ENCODE data around the gene WDHD1. TPM values are rescaled to one million over a fixed set of nuclear protein-coding genes. Genes with fewer than 3 reads are reported as not detected.
"Not testable (repeated sequence)": the region's sequence is repeated elsewhere in the genome, so short reads cannot be mapped to it uniquely, and the experiment has no call there.

WDHD1 gene
- total RNA-seq, 1 donor from 2014 or later = 9.0 TPM

DNA sequence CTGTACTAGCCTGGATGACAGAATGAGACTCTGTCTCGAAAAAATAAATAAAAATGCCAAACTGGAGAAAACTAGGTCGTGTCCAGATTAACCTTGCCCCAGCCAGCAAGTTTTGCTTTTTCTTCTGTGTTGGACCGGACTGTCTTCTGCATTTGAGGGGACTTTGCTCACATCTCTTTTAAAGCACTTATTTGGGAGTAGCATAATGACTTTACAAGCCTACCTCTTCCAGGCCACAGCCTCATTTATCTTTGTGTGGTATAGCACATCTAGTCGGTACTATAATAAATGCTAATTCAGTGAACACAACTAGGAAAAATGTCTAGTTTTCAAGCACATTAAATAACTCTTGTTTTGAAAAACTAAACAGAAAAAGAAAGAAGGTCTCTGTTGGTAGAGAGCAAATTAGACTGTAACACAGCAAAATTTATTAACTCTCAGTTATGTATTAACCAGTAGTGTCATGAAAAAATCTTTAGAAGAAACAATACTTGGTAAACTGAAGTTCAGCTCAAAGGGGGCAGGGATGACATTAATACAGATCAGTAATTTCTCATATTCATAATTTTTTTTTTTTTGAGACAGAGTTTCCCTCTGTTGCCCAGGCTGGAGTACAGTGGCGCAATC, 52.0 kb downstream of the WDHD1 start:
- FAIRE-seq (no peak), DNase-seq (ENCODE audit: low spot score in 2 of 2) (no peak)

- FAIRE-seq (no peak), DNase-seq (ENCODE audit: low spot score in 2 of 2) (no peak)
These were observed 59.4 kb downstream of the WDHD1 start for GRCh38 chr14:54967496-54967895.

- FAIRE-seq = peak; percentile 71
- DNase-seq (ENCODE audit: low spot score in 2 of 2) = no peak
These were observed 71.8 kb downstream of the WDHD1 start for GRCh38 chr14:54955143-54955542.

DNA sequence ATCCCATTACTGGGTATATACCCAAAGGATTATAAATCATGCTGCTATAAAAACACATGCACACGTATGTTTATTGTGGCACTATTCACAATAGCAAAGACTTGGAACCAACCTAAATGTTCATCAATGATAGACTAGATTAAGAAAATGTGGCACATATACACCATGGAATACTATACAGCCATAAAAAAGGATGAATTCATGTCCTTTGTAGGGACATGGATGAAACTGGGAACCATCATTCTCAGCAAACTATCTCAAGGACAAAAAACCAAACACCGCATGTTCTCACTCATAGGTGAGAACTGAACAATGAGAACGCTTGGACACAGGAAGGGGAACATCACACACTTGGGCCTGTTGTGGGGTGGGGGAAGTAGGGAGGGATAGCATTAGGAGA, 73.3 kb downstream of the WDHD1 start:
- FAIRE-seq; DNase-seq (ENCODE audit: low spot score in 2 of 2): not testable (repeated sequence)

DNA sequence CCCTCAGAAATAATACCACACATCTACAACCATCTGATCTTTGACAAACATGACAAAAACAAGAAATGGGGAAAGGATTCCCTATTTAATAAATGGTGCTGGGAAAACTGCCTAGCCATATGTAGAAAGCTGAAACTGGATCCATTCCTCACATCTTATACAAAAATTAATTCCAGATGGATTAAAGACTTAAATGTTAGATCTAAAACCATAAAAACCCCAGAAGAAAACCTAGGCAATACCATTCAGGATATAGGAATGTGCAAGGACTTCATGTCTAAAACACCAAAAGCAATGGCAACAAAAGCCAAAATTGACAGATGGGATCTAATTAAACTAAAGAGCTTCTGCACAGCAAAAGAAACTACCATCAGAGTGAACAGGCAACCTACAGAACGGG, 74.1 kb downstream of the WDHD1 start:
- FAIRE-seq; DNase-seq (ENCODE audit: low spot score in 2 of 2): not testable (repeated sequence)

DNA sequence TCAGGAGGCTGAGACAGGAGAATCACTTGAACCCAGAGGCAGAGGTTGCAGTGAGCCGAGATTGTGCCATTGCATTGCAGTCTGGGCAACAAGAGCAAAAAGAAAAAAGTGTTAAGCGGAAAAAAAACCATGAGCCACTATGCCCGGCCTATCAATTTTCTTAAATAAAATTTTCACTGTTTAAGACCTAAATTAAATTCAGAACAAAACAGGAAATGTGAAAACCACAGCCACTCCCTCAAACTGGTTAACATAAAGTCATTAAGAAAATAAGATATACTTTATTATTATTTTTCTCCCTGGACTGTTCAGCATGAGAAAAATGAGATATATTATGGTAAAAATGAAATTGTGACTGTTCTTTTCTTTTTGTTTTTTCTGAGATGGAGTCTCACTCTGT, 79.7 kb downstream of the WDHD1 start:
- DNase-seq (ENCODE audit: low spot score in 2 of 2) (no peak), FAIRE-seq (no peak)

DNA sequence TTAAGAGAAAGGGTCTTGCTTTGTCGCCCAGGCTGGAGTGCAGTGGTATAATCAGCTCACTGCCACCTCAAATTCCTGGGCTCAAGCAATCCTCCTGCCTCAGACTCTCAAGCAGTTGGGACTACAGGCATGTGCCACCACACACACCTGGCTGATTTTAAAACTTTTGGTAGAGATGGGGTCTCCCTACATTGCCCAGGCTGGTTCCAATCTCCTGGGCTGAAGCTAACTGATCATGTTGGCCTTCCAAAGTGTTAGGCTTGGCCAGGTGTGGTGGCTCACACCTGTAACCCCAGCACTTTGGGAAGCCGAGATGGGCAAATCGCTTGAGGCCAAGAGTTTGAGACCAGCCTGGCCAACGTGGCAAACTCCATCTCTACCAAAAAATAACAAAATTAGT, 80.4 kb downstream of the WDHD1 start:
- FAIRE-seq (no peak), DNase-seq (ENCODE audit: low spot score in 2 of 2) (no peak)

DNA sequence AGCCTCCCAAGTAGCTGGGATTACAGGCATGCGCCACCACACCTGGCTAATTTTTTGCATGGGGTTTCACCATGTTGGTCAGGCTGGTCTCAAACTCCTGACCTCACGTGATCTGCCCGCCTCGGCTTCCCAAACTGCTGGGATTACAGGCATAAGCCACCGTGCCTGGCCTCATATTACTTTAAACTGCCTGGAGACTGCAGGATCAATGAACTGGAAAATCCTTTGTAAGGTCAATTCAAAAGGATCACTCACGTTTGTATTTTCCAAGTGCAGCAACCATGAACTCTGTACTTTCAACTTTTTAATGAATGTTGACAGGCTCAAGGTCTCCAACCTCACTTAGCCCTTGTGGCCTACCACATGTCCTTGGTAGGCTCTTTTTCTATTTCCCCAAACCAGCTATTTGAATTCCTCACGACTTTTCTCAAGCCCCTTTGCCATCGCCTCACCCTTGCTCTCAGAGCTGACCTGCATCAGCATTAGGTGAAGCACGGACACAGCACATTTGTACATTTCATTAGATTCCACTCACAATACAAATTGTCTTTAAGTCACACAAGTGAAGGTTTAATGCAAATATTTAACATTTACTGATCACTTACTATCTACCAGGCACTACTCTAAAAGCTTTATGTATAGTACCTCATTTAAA, 82.0 kb downstream of the WDHD1 start:
- FAIRE-seq = no peak
- DNase-seq (ENCODE audit: low spot score in 2 of 2) = no peak

GRCh38 chr14:54942913-54943312, 84.0 kb downstream of the WDHD1 start:
- FAIRE-seq = no peak

DNA sequence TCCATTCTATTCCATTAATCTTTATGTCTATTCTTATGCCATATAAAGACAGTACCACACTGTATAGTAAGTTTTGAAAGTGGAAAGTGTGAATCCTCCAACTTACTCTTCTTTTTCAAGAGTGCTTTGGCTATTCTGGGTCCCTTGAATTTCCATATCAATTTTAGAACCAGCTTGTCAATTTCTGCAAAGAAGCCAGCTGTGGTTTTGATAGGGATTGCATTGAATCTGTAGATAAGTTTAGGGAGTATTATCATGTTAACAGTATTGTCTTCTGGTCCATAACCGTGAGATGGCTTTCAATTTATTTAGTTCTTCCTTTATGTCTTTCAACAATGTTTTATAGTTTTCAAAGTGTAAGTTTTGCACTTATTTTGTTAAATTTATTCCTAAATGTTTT, 90.1 kb downstream of the WDHD1 start:
- DNase-seq (ENCODE audit: low spot score in 2 of 2) (no peak), FAIRE-seq (no peak)

More at GRCh38 chr14:54942913-54943312, 84.0 kb downstream of the WDHD1 start:
- DNase-seq (ENCODE audit: low spot score in 2 of 2) = no peak

- DNase-seq (ENCODE audit: low spot score in 2 of 2) (no peak), FAIRE-seq (no peak)
These were observed 90.9 kb downstream of the WDHD1 start for GRCh38 chr14:54935958-54936357.

- no peak for FAIRE-seq
- DNase-seq (ENCODE audit: low spot score in 2 of 2) = no peak
These were observed 91.8 kb downstream of the WDHD1 start for GRCh38 chr14:54935100-54935499.

- DNase-seq (ENCODE audit: low spot score in 2 of 2) (no peak), FAIRE-seq (no peak)
These were observed 93.9 kb downstream of the WDHD1 start for GRCh38 chr14:54933006-54933405.

GRCh38 chr14:54931598-54932340, 95.1 kb downstream of the WDHD1 start:
- DNase-seq (ENCODE audit: low spot score in 2 of 2) (no peak), FAIRE-seq (no peak)

GRCh38 chr14:54931101-54931500, 95.8 kb downstream of the WDHD1 start:
- DNase-seq (ENCODE audit: low spot score in 2 of 2) = no peak
- FAIRE-seq = no peak

DNA sequence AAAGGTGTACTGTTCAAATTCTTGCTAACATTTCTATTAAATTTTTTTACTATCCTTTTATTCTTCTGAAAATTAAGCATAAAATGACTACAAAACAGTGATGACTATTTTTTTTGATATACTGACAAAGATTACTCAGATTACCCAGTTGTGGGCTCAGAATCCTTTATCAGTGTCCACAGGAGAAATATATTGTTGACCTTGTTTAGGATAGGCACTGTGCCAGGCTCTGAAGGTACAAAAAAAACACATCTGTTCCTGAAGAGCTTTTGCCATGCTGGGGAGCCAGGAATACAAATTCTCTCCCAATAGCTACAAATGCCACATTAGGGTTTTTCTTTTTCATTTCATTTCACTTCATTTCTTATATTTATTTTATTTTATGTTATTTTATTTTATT, 97.3 kb downstream of the WDHD1 start:
- FAIRE-seq (no peak), DNase-seq (ENCODE audit: low spot score in 2 of 2) (no peak)

GRCh38 chr14:54928216-54928615, 98.7 kb downstream of the WDHD1 start:
- DNase-seq (ENCODE audit: low spot score in 2 of 2) = no peak
- FAIRE-seq = no peak

- FAIRE-seq (no peak), DNase-seq (ENCODE audit: low spot score in 2 of 2) (no peak)
These were observed 99.3 kb downstream of the WDHD1 start for GRCh38 chr14:54927551-54927950.

- FAIRE-seq; DNase-seq (ENCODE audit: low spot score in 2 of 2): not testable (repeated sequence)
These were observed 100.3 kb downstream of the WDHD1 start for GRCh38 chr14:54926570-54926969.

DNA sequence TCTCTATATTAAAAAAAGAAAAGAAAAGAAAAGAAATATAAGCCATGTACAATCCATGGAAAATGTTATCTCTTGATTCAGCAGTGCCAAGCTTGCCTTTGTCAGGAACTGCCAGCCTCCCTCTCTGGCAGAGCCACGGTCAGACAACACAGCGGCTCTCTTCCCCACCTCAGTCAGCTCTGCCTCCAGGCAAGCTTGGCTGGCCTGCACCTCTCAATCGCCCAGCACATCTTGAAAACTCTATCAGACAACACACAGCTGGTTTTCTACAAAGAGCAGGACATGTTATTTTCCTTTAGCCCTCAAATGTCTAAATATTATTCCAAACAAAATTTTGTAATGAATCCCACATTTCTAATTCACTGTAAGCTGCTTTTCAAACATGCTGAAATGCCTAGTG, 104.3 kb downstream of the WDHD1 start:
- no peak for DNase-seq (ENCODE audit: low spot score in 2 of 2)
- FAIRE-seq = no peak

GRCh38 chr14:54920052-54920451, 106.8 kb downstream of the WDHD1 start:
- FAIRE-seq = no peak
- DNase-seq (ENCODE audit: low spot score in 2 of 2) = no peak

DNA sequence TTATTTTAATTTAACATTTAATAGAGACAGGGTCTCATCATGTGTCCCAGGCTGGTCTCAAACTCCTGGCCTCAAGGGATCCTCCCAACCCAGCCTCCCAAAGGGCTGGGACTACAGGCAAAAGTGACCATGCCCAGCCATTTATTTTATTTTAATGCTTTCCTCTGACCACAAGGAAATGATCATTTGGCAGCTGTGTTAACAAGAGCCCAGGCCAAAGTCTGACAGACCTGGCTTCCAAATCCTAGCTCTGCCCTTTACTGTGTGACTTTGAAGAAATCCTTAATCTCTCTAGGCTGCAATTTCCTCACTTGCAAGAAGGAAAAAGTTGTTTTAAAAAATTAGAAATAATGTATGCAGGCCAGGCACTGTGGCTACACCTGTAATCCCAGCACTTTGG, 107.6 kb downstream of the WDHD1 start:
- DNase-seq (ENCODE audit: low spot score in 2 of 2) (no peak), FAIRE-seq (no peak)
